Calu3 (cell line): Measurements from ENCODE around the gene SPATC1L. TPM values are rescaled to one million over a fixed set of nuclear protein-coding genes. Genes with fewer than 3 reads are reported as not detected.

Source experiments
- BruUV-seq: library from RNA; stranded (reverse); fragments of 400-500 nt; replicated peaks from 2 replicates; lab custom pipeline; 2021; lab: Mats Ljungman, UMichigan
- CTCF ChIA-PET: fragments of 300-600 bp; sonication (Branson Sonifier 250); formaldehyde crosslinking; loops from one replicate; lab custom pipeline; 2022; ENCODE audit warnings: antibody characterized with exemption; lab: Charles Lee
- DNase-seq: peaks from one replicate; pipeline ENCODE4 v3.0.0; 2022
- H3K27ac Mint-ChIP-seq: one replicate; pipeline ENCODE4 v1.8.0; 2022; ENCODE audit warnings: mixed read lengths; ENCODE audit not compliant: unreplicated experiment
- H3K27me3 Mint-ChIP-seq: one replicate; pipeline ENCODE4 v1.8.0; 2022; ENCODE audit warnings: mixed read lengths; ENCODE audit not compliant: unreplicated experiment
- H3K36me3 Mint-ChIP-seq: one replicate; pipeline ENCODE4 v1.8.0; 2022; ENCODE audit warnings: mild to moderate bottlenecking, moderate library complexity, mixed read lengths; ENCODE audit not compliant: insufficient read depth, unreplicated experiment
- H3K4me1 Mint-ChIP-seq: one replicate; pipeline ENCODE4 v1.8.0; 2022; ENCODE audit warnings: mild to moderate bottlenecking, low read depth, mixed read lengths; ENCODE audit not compliant: unreplicated experiment
- H3K4me3 Mint-ChIP-seq: one replicate; pipeline ENCODE4 v1.8.0; 2022; ENCODE audit warnings: mild to moderate bottlenecking, low read depth, moderate library complexity, mixed read lengths; ENCODE audit not compliant: unreplicated experiment
- H3K9me3 Mint-ChIP-seq: one replicate; pipeline ENCODE4 v1.8.0; 2022; ENCODE audit warnings: low read depth, mixed read lengths; ENCODE audit not compliant: unreplicated experiment
- CTCF ChIP-seq: fragments of 200-600 bp; IDR thresholded peaks from one replicate; pipeline ENCODE4 v1.8.0; 2022; ENCODE audit warnings: antibody characterized with exemption; ENCODE audit not compliant: unreplicated experiment
- intact Hi-C: fragments of 100-400 bp; cut with micrococcal nuclease; formaldehyde crosslinking; loops from one replicate; pipeline ENCODE4 v1.10.0; 2022; ENCODE audit not compliant: unreplicated experiment
- total RNA-seq: library from RNA; stranded (reverse); gene quantifications from 2 replicates; pipeline ENCODE4 v1.2.3, GENCODE V29; 2022

Gene SPATC1L
- total RNA-seq, 1 experiment from 2014 or later: 4.4 TPM

GRCh38 chr21:46114963-46115362, 69.3 kb downstream of the SPATC1L start:
- no peak for TF ChIP-seq CTCF
- no peak for DNase-seq
- Mint-ChIP-seq H3K4me3 (no peak overlapping the region), H3K4me1 (no peaks in the 10 kb centered on the region), H3K9me3 (no peaks in the 10 kb centered on the region), H3K27ac (no peak overlapping the region), H3K27me3 (no peaks in the 10 kb centered on the region), H3K36me3 (no peaks in the 10 kb centered on the region)
- no TSS peak for BruUV-seq
- CTCF ChIA-PET: no interaction called here
- intact Hi-C loops: no loop called here

DNA sequence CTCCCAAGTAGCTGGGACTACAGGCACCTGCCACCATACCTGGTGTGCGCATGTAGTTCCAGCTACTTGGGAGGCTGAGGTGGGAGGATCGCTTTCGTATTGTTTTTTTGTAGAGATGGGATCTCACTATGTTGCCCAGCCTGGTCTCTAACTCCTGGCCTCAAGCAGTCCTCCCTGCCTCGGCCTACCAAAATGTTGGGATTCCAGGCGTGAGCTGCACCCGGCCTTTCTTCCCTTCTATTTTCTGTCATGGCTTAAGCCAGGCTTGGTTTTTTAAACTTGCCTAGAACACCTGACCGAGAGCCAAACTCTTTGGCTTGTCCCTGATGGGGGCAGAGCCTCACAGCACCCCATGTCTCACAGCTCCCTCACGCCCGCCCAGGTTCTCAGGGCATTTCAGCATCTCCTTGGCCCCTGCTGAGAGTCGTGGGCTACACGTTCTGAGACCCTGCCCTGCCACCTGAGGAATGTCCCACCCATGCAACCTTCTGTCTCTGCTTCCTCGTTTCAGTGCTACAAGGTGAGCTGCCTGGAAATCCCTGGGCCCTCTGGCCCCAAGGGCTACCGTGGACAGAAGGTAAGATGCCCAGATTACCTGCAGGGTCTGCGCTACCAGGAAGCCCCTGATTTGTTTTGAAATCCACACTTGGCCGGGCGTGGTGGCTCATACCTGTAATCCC, 70.6 kb downstream of the SPATC1L start:
- Mint-ChIP-seq H3K9me3 (no peaks in the 10 kb centered on the region), H3K27me3 (no peaks in the 10 kb centered on the region), H3K27ac (no peak overlapping the region), H3K36me3 (no peaks in the 10 kb centered on the region), H3K4me3 (no peak overlapping the region), H3K4me1 (no peaks in the 10 kb centered on the region)
- CTCF ChIA-PET: no interaction called here
- intact Hi-C loops: no loop called here
- DNase-seq: no peak
- no TSS peak for BruUV-seq
- TF ChIP-seq CTCF: no peak

DNA sequence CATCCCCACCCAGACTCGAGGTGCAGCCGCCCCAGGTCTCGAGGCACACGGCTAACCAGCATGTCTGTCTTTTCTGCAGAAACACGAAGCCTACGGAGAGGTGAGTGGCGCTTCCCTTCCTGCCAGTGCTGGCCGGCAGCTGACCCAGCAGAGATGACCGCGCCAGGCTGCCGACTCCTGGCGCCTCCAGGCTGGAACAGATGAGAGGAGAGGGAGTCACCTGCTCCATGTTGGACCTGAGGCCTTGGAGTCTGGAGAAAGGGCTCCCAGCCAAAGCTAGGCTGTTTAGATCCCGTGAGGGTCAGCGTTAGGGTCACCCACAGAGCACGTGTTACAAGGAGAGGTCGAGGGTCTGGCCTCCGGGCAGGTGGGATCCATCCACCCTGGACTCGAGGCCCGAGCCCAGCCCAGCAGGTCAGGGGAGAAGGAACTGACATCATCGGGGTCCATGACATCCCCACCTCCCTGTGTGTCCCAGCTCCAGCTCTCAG, 71.5 kb downstream of the SPATC1L start:
- DNase-seq: no peak
- Mint-ChIP-seq H3K4me3 (no peak overlapping the region), H3K9me3 (no peaks in the 10 kb centered on the region), H3K36me3 (no peaks in the 10 kb centered on the region), H3K27me3 (no peaks in the 10 kb centered on the region), H3K4me1 (no peaks in the 10 kb centered on the region), H3K27ac (no peak overlapping the region)
- no peak for TF ChIP-seq CTCF
- CTCF ChIA-PET: no interaction called here
- intact Hi-C loops: no loop called here
- BruUV-seq: no TSS peak

DNA sequence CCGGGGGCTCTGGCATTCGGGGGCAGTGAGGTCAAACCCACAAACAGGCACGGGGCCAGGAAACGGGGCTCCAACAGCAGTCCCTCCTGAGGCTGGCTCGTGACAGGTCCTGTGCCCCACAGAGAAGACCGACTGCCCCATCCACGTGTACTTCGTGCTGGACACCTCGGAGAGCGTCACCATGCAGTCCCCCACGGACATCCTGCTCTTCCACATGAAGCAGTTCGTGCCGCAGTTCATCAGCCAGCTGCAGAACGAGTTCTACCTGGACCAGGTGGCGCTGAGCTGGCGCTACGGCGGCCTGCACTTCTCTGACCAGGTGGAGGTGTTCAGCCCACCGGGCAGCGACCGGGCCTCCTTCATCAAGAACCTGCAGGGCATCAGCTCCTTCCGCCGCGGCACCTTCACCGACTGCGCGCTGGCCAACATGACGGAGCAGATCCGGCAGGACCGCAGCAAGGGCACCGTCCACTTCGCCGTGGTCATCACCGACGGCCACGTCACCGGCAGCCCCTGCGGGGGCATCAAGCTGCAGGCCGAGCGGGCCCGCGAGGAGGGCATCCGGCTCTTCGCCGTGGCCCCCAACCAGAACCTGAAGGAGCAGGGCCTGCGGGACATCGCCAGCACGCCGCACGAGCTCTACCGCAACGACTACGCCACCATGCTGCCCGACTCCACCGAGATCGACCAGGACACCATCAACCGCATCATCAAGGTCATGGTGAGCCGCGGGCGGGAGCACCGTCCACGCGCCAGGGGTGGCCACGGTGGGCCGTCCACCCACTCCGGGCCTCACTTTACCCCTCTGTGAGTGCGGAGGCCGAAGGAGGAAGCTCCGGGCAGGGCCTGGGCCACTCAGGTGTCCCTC, 72.2 kb downstream of the SPATC1L start:
- H3K27ac Mint-ChIP-seq: no peak overlapping the region
- H3K27me3 Mint-ChIP-seq: no peaks in the 10 kb centered on the region
- intact Hi-C loops: no loop called here
- no TSS peak for BruUV-seq
- TF ChIP-seq CTCF: no peak
- H3K4me3 Mint-ChIP-seq: no peak overlapping the region
- no peaks in the 10 kb centered on the region for H3K36me3 Mint-ChIP-seq
- CTCF ChIA-PET: no interaction called here
- H3K4me1 Mint-ChIP-seq: no peaks in the 10 kb centered on the region
- no peaks in the 10 kb centered on the region for H3K9me3 Mint-ChIP-seq
- DNase-seq: no peak
